GM10266 (cell line): ENCODE results near the gene TUBGCP3.

Experiments used
- DNase-seq: peaks from one replicate; pipeline ENCODE4 v3.0.0; 2012; ENCODE audit errors: extremely low spot score
- CTCF ChIP-seq: IDR thresholded peaks from 2 replicates; pipeline ENCODE4 v1.5.1; 2012; ENCODE audit warnings: mild to moderate bottlenecking, low read depth; ENCODE audit not compliant: control insufficient read depth, insufficient read depth; ENCODE audit errors: missing control alignments

The TUBGCP3 gene

GRCh38 chr13:112453874-112454647 is 133.9 kb downstream of the TUBGCP3 start:
- no peak for TF ChIP-seq CTCF
- no peak for DNase-seq

GRCh38 chr13:112453207-112453829 is 134.6 kb downstream of the TUBGCP3 start:
- DNase-seq, result no peak
- no peak for TF ChIP-seq CTCF

GRCh38 chr13:112452380-112453206 is 135.4 kb downstream of the TUBGCP3 start:
- TF ChIP-seq CTCF, result no peak
- no peak for DNase-seq

DNA sequence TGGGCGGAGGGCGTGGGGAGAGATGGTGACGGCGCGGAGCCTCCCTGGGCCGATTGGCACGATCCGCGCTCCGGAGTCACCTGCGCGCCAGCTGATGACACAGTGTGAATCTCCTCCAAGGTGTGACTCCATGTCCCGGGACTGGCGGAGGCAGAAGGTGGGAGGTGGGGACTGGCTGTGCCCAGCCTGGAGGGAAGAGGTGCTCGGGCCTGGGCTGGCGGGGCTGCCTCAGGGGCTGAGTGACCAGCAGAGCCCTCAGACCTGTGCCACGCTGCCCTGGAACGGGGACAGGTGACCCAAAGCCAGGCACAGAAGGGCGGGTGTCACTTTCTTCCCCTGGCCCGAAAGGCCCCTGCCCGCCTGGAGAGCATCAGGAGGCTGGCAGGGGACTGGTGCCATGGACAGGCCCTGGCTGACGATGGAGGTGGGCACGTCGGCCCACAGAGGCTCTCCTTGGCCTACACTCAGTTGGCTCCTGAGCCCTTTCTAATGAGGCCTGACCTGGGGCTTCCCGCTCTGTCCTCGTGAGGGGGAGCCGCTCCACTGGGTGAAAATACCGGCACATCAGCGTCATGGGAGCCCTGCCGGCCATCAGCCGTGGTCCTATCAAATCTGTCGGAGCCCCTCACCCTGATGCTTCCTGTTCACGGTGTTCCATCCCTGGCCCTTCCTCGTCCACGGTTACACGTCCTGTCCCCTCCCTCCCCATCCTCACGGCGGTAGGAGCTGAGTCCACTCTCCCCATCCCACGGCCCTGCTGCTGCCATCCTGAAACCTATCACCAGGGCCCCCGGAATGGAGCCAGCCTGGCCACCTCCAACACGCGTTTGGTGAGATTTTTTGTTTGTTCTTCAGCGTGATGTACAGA is 136.2 kb downstream of the TUBGCP3 start:
- no peak for DNase-seq
- TF ChIP-seq CTCF, result no peak

GRCh38 chr13:112450904-112451240 is 137.1 kb downstream of the TUBGCP3 start:
- DNase-seq, result no peak
- no peak for TF ChIP-seq CTCF

DNA sequence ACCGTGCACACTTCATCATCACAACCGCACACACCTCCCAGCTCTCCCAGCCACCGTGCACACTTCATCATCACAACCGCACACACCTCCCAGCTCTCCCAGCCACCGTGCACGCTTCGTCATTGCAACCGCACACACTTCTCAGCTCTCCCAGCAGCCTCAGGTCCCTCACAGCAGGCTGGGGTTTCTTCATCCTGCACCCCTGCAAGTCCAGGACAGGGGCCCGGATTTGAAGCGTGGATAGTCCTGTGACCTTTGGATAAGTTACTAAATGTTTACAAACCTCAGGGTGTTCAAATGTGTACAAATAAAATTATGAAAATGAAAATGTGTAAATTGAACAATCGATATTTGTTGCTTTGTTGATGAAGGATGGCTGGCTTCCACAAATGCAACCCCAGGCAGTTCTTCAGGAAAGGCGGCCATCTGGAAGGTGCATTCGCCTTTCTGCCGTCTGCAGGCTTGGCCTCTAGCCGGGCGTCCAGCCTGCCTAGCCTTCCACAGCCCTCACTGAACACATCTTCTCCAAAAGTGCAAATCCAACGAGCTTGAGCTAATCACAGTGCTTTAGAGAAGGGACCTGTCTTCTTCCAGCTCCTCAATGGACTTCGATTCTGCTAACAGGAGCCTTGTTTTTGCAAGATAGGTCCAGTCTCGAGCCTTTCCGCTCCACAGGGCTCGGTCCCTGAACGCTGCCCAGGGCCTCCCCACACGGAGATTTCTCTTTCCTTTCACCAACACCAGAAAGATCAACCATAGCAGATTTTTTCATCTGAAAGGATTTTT is 137.6 kb downstream of the TUBGCP3 start:
- no peak for TF ChIP-seq CTCF
- no peak for DNase-seq
